ENCODE measurements around the gene NEU1.
"Not testable (repeated sequence)": the region's sequence is repeated elsewhere in the genome, so short reads cannot be mapped to it uniquely, and the experiment has no call there.

Gene NEU1

GRCh38 chr6:31862344-31863235, at the start of gene NEU1:
Gene NEU1, minus strand, starts transcription at chr6:31862821. Its CDS starts 45 bp downstream, at chr6:31862776.
- peak; percentile 100 for DNase-seq (ENCODE audit: low spot score)

DNA sequence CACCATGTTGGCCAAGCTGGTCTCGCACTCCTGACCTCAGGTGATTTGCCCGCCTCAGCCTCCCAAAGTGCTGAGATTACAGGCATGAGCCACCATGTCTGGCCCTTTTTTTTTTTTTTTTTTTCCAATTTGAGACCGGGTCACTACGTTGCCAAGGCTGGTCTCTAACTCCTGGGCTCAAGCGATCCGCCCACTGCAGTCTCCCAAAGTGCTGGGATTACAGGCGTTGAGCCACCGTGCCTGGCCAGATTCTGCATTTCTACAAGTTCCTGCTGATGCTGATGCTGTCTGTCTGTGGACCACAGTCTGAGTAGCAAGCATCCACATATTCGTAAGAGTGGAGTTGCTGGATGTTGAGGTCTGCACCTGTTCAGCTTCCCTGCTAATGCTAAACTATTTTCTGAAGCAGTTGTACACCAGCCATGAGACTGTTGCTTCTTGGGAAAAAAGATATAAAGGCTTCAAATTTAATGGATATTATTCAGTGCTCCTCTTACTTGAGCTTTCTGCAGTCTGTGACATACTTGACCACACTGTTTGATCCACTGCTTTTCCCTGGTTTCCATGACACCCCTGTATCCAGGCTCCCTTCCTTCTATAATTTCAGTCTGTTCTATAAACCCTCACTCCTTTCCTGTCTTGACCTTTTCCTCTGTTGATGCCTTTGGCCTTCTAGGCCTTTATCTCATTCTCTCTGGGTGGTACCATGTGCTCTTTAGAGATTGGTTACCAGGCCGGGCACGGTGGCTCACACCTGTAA, 49.4 kb upstream of the NEU1 start:
- DNase-seq (ENCODE audit: low spot score), result no peak

DNA sequence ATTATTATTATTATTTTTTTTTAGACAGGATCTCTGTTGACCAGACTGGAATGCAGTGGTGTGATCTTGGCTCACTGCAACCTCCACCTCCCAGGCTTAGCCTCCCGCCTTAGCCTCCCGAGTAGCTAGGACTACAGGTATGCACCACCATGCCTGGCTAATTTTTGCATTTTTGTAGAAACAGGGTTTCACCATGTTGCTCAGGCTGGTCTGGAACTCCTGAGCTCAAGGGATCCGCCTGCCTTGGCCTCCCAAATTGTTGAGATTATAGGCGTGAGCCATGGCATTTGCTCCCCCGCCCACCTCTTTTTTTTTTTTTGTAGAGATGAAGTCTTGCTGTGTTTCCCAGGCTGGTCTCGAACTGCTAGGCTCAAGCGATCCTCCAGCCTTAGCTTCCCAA, 46.7 kb upstream of the NEU1 start:
- not testable (repeated sequence) for DNase-seq (ENCODE audit: low spot score)

GRCh38 chr6:31908791-31909190, 46.2 kb upstream of the NEU1 start:
- no peak for DNase-seq (ENCODE audit: low spot score)

- DNase-seq (ENCODE audit: low spot score), result not testable (repeated sequence)
Measured at GRCh38 chr6:31908255-31908654, 45.6 kb upstream of the NEU1 start.

DNA sequence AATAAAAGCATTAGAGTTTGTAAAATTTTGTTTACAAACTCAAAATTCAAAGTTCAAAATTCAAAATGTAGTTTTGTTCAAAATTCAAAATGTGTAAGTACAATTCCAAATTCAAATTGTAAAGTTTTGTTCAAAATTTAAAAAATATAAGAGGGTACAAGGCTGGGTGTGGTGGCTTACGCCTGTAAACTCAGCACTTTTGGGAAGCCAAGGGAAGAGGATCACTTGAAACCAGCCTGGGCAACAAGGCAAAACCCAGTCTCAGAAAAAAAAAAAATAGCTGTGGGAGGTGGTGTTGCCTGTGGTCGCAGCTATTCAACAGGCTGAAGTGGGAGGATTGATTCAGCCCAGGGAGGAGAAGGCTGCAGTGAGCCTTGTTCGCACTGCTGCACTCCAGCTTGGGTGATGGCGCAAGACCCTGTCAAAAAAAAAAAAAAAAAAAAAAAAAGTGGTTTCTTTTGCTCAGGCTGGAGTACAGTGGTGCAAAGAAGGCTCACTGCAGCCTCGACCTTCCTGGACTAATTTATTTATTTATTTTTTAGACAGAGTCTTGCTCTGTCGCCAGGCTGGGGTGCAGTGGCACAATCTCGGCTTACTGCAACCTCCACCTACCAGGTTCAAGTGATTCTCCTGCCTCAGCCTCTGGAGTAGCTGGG, 44.7 kb upstream of the NEU1 start:
- no peak for DNase-seq (ENCODE audit: low spot score)

DNA sequence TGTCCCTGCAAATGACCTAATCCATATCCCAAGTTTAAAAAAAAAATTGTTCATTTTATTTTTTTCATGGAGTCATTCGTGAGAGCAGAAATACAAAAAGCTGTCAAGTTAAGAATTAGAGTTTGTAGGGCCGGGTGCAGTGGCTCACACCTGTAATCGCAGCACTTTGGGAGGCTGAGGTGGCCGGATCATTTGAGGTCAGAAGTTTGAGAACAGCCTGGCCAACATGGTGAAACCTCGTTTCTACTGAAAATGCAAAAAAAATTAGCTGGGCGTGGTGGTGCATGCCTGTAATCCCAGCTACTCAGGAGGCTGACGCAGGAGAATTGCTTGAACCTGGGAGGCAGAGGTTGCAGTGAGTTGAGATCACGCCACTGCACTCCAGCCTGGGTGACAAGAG, 44.1 kb upstream of the NEU1 start:
- DNase-seq (ENCODE audit: low spot score), result not testable (repeated sequence)

GRCh38 chr6:31906122-31906521, 43.5 kb upstream of the NEU1 start:
- no peak for DNase-seq (ENCODE audit: low spot score)

GRCh38 chr6:31905041-31905440, 42.4 kb upstream of the NEU1 start:
- no peak for DNase-seq (ENCODE audit: low spot score)

DNA sequence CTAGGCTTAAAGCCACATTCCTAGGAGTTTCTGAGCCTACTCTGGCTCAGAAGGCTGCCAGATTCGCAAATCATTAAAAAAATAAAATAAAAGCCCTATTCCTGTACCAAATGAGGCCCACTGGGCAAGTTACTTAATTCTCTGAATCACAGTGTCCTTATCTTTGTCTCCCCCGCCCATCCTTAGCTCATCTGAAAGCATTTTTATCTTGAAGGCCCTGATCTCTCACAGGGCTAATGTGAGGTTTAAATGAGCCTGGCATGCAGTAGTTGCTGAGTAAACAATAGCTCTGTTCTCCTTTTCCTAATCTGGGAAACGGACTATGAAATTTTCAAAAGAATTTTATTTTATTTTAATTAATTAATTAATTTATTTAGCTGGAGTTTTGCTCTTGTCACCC, 41.3 kb upstream of the NEU1 start:
- no peak for DNase-seq (ENCODE audit: low spot score)

- DNase-seq (ENCODE audit: low spot score), result peak; percentile 84
Measured at GRCh38 chr6:31901953-31902643, 39.5 kb upstream of the NEU1 start, which contains the start of gene ZBTB12. Gene ZBTB12, minus strand, starts transcription at chr6:31902086. Its CDS starts 781 bp downstream, at chr6:31901305.

DNA sequence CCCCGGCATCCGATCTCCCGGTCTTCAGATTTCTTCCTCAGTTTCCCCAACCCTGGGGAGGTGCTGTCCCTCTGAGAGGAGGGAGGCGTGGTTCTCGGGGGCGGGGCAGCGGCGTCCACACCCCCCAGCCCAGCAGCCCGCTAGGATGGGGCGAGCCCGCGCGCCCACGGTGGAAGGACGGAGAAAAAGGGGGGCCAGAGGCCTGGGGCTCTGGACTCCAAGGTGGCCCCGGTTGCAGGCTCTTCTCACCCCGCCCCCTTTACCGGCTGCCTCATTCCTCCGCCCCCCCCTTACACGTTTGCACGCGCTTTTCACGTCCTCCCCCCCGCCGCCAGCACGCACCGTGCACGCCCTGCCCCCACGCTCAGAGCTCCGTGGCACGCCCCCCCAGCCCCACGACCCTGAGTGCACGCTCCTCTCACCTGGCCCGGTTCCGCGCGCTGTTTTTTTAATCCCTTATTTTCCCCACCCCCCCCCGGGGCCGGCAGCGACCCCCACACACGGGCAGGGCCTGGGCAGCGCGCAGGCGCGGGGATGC, 38.9 kb upstream of the NEU1 start:
- peak; percentile 68 for DNase-seq (ENCODE audit: low spot score)

GRCh38 chr6:31900917-31901414, 38.3 kb upstream of the NEU1 start:
- DNase-seq (ENCODE audit: low spot score), result no peak

GRCh38 chr6:31899882-31900722, 37.5 kb upstream of the NEU1 start:
- no peak for DNase-seq (ENCODE audit: low spot score)

DNA sequence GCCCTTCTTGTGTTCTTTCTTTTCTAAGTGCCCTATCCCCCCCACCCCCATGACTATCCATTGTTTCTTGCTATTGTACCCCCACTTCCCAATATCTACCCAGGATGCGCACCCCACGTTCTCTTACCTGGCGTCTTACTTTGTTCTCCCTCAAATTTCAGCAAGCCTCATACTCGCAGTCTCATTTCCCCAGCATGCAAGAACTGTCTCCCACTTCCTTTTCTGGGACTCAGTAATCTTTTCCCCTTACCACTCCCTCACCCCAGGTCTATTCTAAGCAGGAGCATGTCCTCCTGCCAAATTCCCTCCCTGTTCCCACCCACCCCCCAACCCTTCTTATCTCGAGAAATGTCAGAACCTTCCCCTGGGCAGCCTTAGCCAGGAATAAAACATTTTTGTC, 36.6 kb upstream of the NEU1 start:
- DNase-seq (ENCODE audit: low spot score), result no peak

GRCh38 chr6:31898383-31899011, 35.9 kb upstream of the NEU1 start:
- peak; percentile 58 for DNase-seq (ENCODE audit: low spot score)

- DNase-seq (ENCODE audit: low spot score), result peak; percentile 80
Measured at GRCh38 chr6:31897612-31898382, 35.2 kb upstream of the NEU1 start, which contains the start of gene EHMT2. Gene EHMT2, minus strand, starts transcription at chr6:31897698. Its CDS starts 21 bp downstream, at chr6:31897677.

GRCh38 chr6:31896856-31897611, 34.4 kb upstream of the NEU1 start:
- no peak for DNase-seq (ENCODE audit: low spot score)
